ENCODE results near the gene SCML1.

SCML1 gene

GRCh38 chrX:17792826-17793225 lies 55.5 kb downstream of the SCML1 start:
- H3K9ac ChIP-seq (ENCODE audit: low read depth, low read length) = no peak overlapping the region
- peaks cover 6% of the 10 kb centered on the region; the same call in 1 of the 2 replicates for H3K4me1 ChIP-seq (ENCODE audit: insufficient read depth, low read length)
- H3K36me3 ChIP-seq (ENCODE audit: insufficient read depth, low read length) = no peaks in the 10 kb centered on the region
- no peaks in the 10 kb centered on the region for H3K9me3 ChIP-seq (ENCODE audit: control insufficient read depth, insufficient read depth, low read length)

- H3K36me3 ChIP-seq (ENCODE audit: insufficient read depth, low read length) = no peaks in the 10 kb centered on the region
- H3K9ac ChIP-seq (ENCODE audit: low read depth, low read length) = no peak overlapping the region
- no peaks in the 10 kb centered on the region for H3K4me1 ChIP-seq (ENCODE audit: insufficient read depth, low read length)
- H3K9me3 ChIP-seq (ENCODE audit: control insufficient read depth, insufficient read depth, low read length) = no peaks in the 10 kb centered on the region
Observed at GRCh38 chrX:17798921-17799320, 61.6 kb downstream of the SCML1 start.

- Histone ChIP-seq H3K9ac (ENCODE audit: low read depth, low read length) (no peak overlapping the region), H3K9me3 (ENCODE audit: control insufficient read depth, insufficient read depth, low read length) (no peaks in the 10 kb centered on the region), H3K36me3 (ENCODE audit: insufficient read depth, low read length) (no peaks in the 10 kb centered on the region), H3K4me1 (ENCODE audit: insufficient read depth, low read length) (no peaks in the 10 kb centered on the region)
Observed at GRCh38 chrX:17801431-17801830, 64.1 kb downstream of the SCML1 start.

- Histone ChIP-seq H3K9ac (ENCODE audit: low read depth, low read length) (no peak overlapping the region), H3K9me3 (ENCODE audit: control insufficient read depth, insufficient read depth, low read length) (no peaks in the 10 kb centered on the region), H3K4me1 (ENCODE audit: insufficient read depth, low read length) (no peaks in the 10 kb centered on the region), H3K36me3 (ENCODE audit: insufficient read depth, low read length) (no peaks in the 10 kb centered on the region)
Observed at GRCh38 chrX:17802756-17803155, 65.5 kb downstream of the SCML1 start.

GRCh38 chrX:17803449-17803848 lies 66.2 kb downstream of the SCML1 start:
- Histone ChIP-seq H3K4me1 (ENCODE audit: insufficient read depth, low read length) (no peaks in the 10 kb centered on the region), H3K36me3 (ENCODE audit: insufficient read depth, low read length) (no peaks in the 10 kb centered on the region), H3K9me3 (ENCODE audit: control insufficient read depth, insufficient read depth, low read length) (no peaks in the 10 kb centered on the region), H3K9ac (ENCODE audit: low read depth, low read length) (no peak overlapping the region)

All from ES-I3 (cell line).